Heart right ventricle (tissue), 16 donors: Measurements from ENCODE around the gene INPP5D. TPM values are rescaled to one million over a fixed set of nuclear protein-coding genes. Genes with fewer than 3 reads are reported as not detected.

Experiments
- ATAC-seq, 8 donors: fragments of 200-7000 bp; cut with Tn5 transposase; one replicate each; pipeline ENCODE4 v1.9.1; 2020; ENCODE audit warnings: mild to moderate bottlenecking in 8 of 8, moderate library complexity in 8 of 8, moderate number of reproducible peaks in 1 of 8
- DNase-seq, 2 donors: peaks; one replicate each; pipeline ENCODE4 v3.0.0-alpha.2; 2020
- H3K27ac ChIP-seq, 10 donors: fragments of 200-600 bp; sonication (generic) in 2 of 10; one replicate each; pipeline versions ENCODE4 v1.5.0 to v1.8.0; 2020 to 2022; ENCODE audit warnings: mild to moderate bottlenecking in 3 of 10
- H3K27me3 ChIP-seq, 7 donors: fragments of 200-600 bp; one replicate each; pipeline ENCODE4 v1.8.0; 2021 to 2022; ENCODE audit warnings: mild to moderate bottlenecking in 2 of 7
- H3K36me3 ChIP-seq, 9 donors: fragments of 200-600 bp; sonication (generic) in 1 of 9; one replicate each; pipeline versions ENCODE4 v1.5.0 to v1.8.0; 2020 to 2022; ENCODE audit warnings: mild to moderate bottlenecking in 2 of 9
- H3K4me1 ChIP-seq, 9 donors: fragments of 200-600 bp; sonication (generic) in 1 of 9; one replicate each; pipeline versions ENCODE4 v1.5.0 to v1.8.0; 2020 to 2022; ENCODE audit warnings: mild to moderate bottlenecking in 4 of 9
- H3K4me3 ChIP-seq, 10 donors: fragments of 200-600 bp; sonication (generic) in 2 of 10; one replicate each; pipeline versions ENCODE4 v1.5.0 to v1.8.0; 2020 to 2022; ENCODE audit warnings: mild to moderate bottlenecking in 7 of 10, moderate library complexity in 2 of 10
- H3K9me3 ChIP-seq, 11 donors: fragments of 200-600 bp in 10 of 11; sonication (generic) in 2 of 11; one replicate each; pipeline versions ENCODE4 v1.5.0 to v1.8.0; 2013 to 2022; ENCODE audit warnings: mild to moderate bottlenecking in 2 of 11, control low read depth in 1 of 11, moderate library complexity in 1 of 11
- CTCF ChIP-seq, 9 donors: fragments of 200-600 bp; sonication (generic) in 2 of 9; IDR thresholded peaks; one replicate each; pipeline versions ENCODE4 v1.5.0 to v1.8.0; 2021 to 2022; ENCODE audit warnings: antibody characterized with exemption in 9 of 9, mild to moderate bottlenecking in 5 of 9, moderate library complexity in 1 of 9
- WGBS, 2 donors: extraction: QIAGEN DNeasy Blood & Tissue Kit; methylation state at CpG; one replicate each; pipeline ENCODE4 v1.1.7; 2013; ENCODE audit warnings: inconsistent platforms in 1 of 2; 5-methylcytosine and 5-hydroxymethylcytosine counted together
- intact Hi-C, 10 donors: fragments of 100-400 bp; cut with DNase I; formaldehyde crosslinking; loops; one replicate each; pipeline versions ENCODE4 v1.11.1 to v1.14.2; 2022
- polyA plus RNA-seq, 2 donors: library from polyadenylated mRNA; stranded (reverse); fragments of 200-250 nt; gene quantifications; one replicate each; pipeline ENCODE4 v1.2.3, GENCODE V29; 2013
- total RNA-seq, 10 donors: library from RNA; stranded (reverse); fragmentation: NEBNext Ultra II Directional in 3 of 10; extraction: Animal tissue kit (Norgen Biotek cat#: 25700) in 3 of 10; gene quantifications; one replicate each; pipeline versions ENCODE4 v1.2.1 to v1.2.4, GENCODE V29; 2021 to 2023
- donor health status: Arrhythmogenic right ventricular cardiomyopathy.
- donor health status: ischemic (EF 13 %, LVEDD 7.1; RV severe dilation, severe dysfunction).
- donor health status: healthy with polysubstance abuse.
- donor health status: DM: no; HTN: yes; CAD: no.
- donor health status: DM: no; HTN: no; CAD: no.
- donor health status: ischemic (EF 25% LVEDD 6.9; RV normal size, moderate dysfunction).
- donor health status: ischemic (EF 25% LVEDD 5.7; RV mildly dilated, moderate dysfunction).
- donor health status: healthy.
- donor health status: DM: yes; HTN: yes; CAD: no.
- donor health status: Ischemic cardiomyopathy.
- donor health status: ischemic (EF 35%, LVEDD 5.7; RV mildly dilated, moderate dysfunction).
- donor health status: nonischemic (EF 11% LVEDD 7.7; RV severe dilation, severe dysfunction).
- donor health status: DM: yes; HTN: yes; CAD: no.
- donor health status: PGD.
- donor health status: ischemic (EF 29% LVEDD 5.4; RV normal size, mild dysfunction).
- donor health status: nonischemic (EF 23%, LVEDD 6.1; RV moderate dilation, normal function).

INPP5D gene
- total and polyA plus RNA-seq, 12 donors, result 2.9 to 17.2 (median 5.7) TPM

- Histone ChIP-seq H3K4me1 (no peaks in the 10 kb centered on the region), H3K27ac (no peak overlapping the region), H3K9me3 (peaks cover 0 to 3% (median 0%) of the 10 kb centered on the region in 11 donors), H3K36me3 (no peaks in the 10 kb centered on the region), H3K27me3 (peaks cover 0 to 13% (median 0%) of the 10 kb centered on the region in 7 donors), H3K4me3 (no peak overlapping the region)
- no peak for DNase-seq
- no peak for TF ChIP-seq CTCF (IDR thresholded peaks at IDR 0.05)
- WGBS, 2 donors, result 84% methylated on average over 18 of the region's 18 CpGs
- no peak for ATAC-seq
- intact Hi-C loops, result no loop called here
Observed at GRCh38 chr2:233023007-233023760, 37.0 kb upstream of the INPP5D start.

- no peaks in the 10 kb centered on the region for H3K4me1 ChIP-seq
- H3K27me3 ChIP-seq, result peaks cover 0 to 13% (median 0%) of the 10 kb centered on the region in 7 donors
- no peaks in the 10 kb centered on the region for H3K36me3 ChIP-seq
- no peak overlapping the region for H3K4me3 ChIP-seq
- ATAC-seq, result no peak
- WGBS, 2 donors, result 87 to 88% methylated on average over 14 of the region's 14 CpGs
- TF ChIP-seq CTCF (IDR thresholded peaks at IDR 0.05), result no peak
- intact Hi-C loops, result no loop called here
- H3K9me3 ChIP-seq, result no peaks in the 10 kb centered on the region
- no peak overlapping the region for H3K27ac ChIP-seq
- DNase-seq, result no peak
Observed at GRCh38 chr2:233023761-233024410, 36.3 kb upstream of the INPP5D start.

- Histone ChIP-seq H3K36me3 (no peaks in the 10 kb centered on the region), H3K27me3 (peaks cover 0 to 13% (median 0%) of the 10 kb centered on the region in 7 donors), H3K27ac (no peak overlapping the region), H3K4me3 (no peak overlapping the region), H3K9me3 (no peaks in the 10 kb centered on the region), H3K4me1 (no peaks in the 10 kb centered on the region)
- WGBS, 2 donors, result 82% methylated on average over 7 of the region's 7 CpGs
- intact Hi-C loops, result no loop called here
- TF ChIP-seq CTCF (IDR thresholded peaks at IDR 0.05), result no peak
- DNase-seq (no peak), ATAC-seq (no peak)
Observed at GRCh38 chr2:233025706-233026105, 34.4 kb upstream of the INPP5D start.

GRCh38 chr2:233026198-233026813, 33.8 kb upstream of the INPP5D start:
- Histone ChIP-seq H3K4me1 (no peaks in the 10 kb centered on the region), H3K27ac (no peak overlapping the region), H3K9me3 (no peaks in the 10 kb centered on the region), H3K27me3 (peaks cover 0 to 13% (median 0%) of the 10 kb centered on the region in 7 donors), H3K36me3 (no peaks in the 10 kb centered on the region), H3K4me3 (no peak overlapping the region)
- DNase-seq (no peak), ATAC-seq (no peak)
- WGBS, 2 donors, result 78 to 80% methylated on average over 4 of the region's 4 CpGs
- intact Hi-C loops, result no loop called here
- no peak for TF ChIP-seq CTCF (IDR thresholded peaks at IDR 0.05)
